HepG2 (cell line): ENCODE results near the gene ATP6V0E1. TPM values are rescaled to one million over a fixed set of nuclear protein-coding genes. Genes with fewer than 3 reads are reported as not detected.
A peak's percentile ranks its signal among the peaks of the same experiment; 100 is the strongest.

Experiments used
- ATF4 ChIP-seq, 2 experiments: fragments of 450-650 bp in 1 of 2; sonication (generic) in 1 of 2; formaldehyde crosslinking; IDR thresholded peaks; 2 replicates each; pipeline versions ENCODE4 v1.5.0 to v1.8.0; 2020 to 2022; ENCODE audit warnings: mild to moderate bottlenecking in 1 of 2, missing genetic modification reagents in 1 of 2
- ELF3 ChIP-seq: IDR thresholded peaks from 2 replicates; pipeline ENCODE4 v1.6.1; 2016; ENCODE audit warnings: missing genetic modification reagents, missing compliant biosample characterization
- EZH2 ChIP-seq: conservative IDR thresholded peaks from 2 replicates; pipeline ENCODE4 v1.6.1; 2012; ENCODE audit warnings: mild to moderate bottlenecking, low read depth, low read length, moderate library complexity
- FOXP1 ChIP-seq, 2 experiments: fragments of 450-650 bp in 1 of 2; IDR thresholded peaks; 2 replicates each; pipeline ENCODE4 v1.6.1; 2017 to 2018; ENCODE audit warnings: antibody characterized with exemption in 1 of 2
- HMG20A ChIP-seq: IDR thresholded peaks from 2 replicates; pipeline ENCODE4 v1.6.1; 2016; ENCODE audit warnings: borderline replicate concordance
- RFX3 ChIP-seq: IDR thresholded peaks from 2 replicates; pipeline ENCODE4 v1.6.1; 2016; ENCODE audit warnings: missing biosample characterization, missing genetic modification reagents
- SMAD9 ChIP-seq: sonication (generic); formaldehyde crosslinking; IDR thresholded peaks from 2 replicates; pipeline ENCODE4 v1.5.1; 2020; ENCODE audit warnings: mild to moderate bottlenecking, missing genetic modification reagents
- SRF ChIP-seq: IDR thresholded peaks from 2 replicates; pipeline ENCODE4 v1.6.1; 2011; ENCODE audit warnings: mild to moderate bottlenecking, low read depth, low read length, moderate library complexity
- TRIM24 ChIP-seq: sonication (generic); formaldehyde crosslinking; IDR thresholded peaks from 2 replicates; pipeline ENCODE4 v1.8.0; 2022; ENCODE audit warnings: mild to moderate bottlenecking, missing genetic modification reagents
- YY1 ChIP-seq: IDR thresholded peaks from 2 replicates; pipeline ENCODE4 v1.6.1; 2011; ENCODE audit warnings: low read length, low read depth, moderate library complexity, mild to moderate bottlenecking; ENCODE audit not compliant: insufficient read depth, insufficient replicate concordance
- ZBTB46 ChIP-seq: sonication (generic); formaldehyde crosslinking; IDR thresholded peaks from 2 replicates; pipeline ENCODE4 v1.4.0; 2020; ENCODE audit warnings: mild to moderate bottlenecking, missing genetic modification reagents, borderline replicate concordance
- ZEB1 ChIP-seq: IDR thresholded peaks from 2 replicates; pipeline ENCODE4 v1.6.1; 2012; ENCODE audit warnings: mild to moderate bottlenecking, low read depth, inconsistent platforms; ENCODE audit not compliant: insufficient replicate concordance
- ZNF331 ChIP-seq: sonication (generic); formaldehyde crosslinking; IDR thresholded peaks from 2 replicates; pipeline ENCODE4 v1.4.0; 2020; ENCODE audit warnings: missing genetic modification reagents
- ZNF782 ChIP-seq: sonication (generic); formaldehyde crosslinking; IDR thresholded peaks from 2 replicates; pipeline ENCODE4 v1.4.0; 2020; ENCODE audit warnings: missing genetic modification reagents, mild to moderate bottlenecking, borderline replicate concordance
- polyA plus RNA-seq, 8 experiments: library from polyadenylated mRNA; depleted of rRNA in 3 of 8; stranded (reverse) in 7 of 8; unstranded in 1 of 8; fragments of >200 nt; fragmentation: Illumina TruSeq in 4 of 8; extraction: Trizol in 4 of 8; gene quantifications; 2 replicates each; pipeline versions ENCODE4 v1.2.1 to v1.2.3, GENCODE V29; 2011 to 2016; ENCODE audit warnings: low read depth in 4 of 8, missing spikeins in 1 of 8, mixed read lengths in 1 of 8; ENCODE audit not compliant: insufficient read depth in 1 of 8
- total RNA-seq, 5 experiments: library from RNA; depleted of rRNA; stranded (reverse); fragments of >200 nt; fragmentation: Illumina TruSeq; extraction: Trizol; gene quantifications; 2 replicates each; pipeline ENCODE4 v1.2.3, GENCODE V29; 2016; ENCODE audit warnings: low read depth in 1 of 5
- TF ChIP-seq, protein P1 (sequence below): sonication (generic); formaldehyde crosslinking; IDR thresholded peaks from 2 replicates; pipeline ENCODE4 v1.5.1; 2020; ENCODE audit warnings: mild to moderate bottlenecking, moderate library complexity, missing genetic modification reagents
- TF ChIP-seq, protein P2 (sequence below): IDR thresholded peaks from 2 replicates; pipeline ENCODE4 v1.6.1; 2016; ENCODE audit warnings: control low read depth
- TF ChIP-seq, protein P3 (sequence below): sonication (generic); formaldehyde crosslinking; IDR thresholded peaks from 2 replicates; pipeline ENCODE4 v1.5.0; 2020; ENCODE audit warnings: missing genetic modification reagents
- TF ChIP-seq, protein P4 (sequence below): sonication (generic); formaldehyde crosslinking; IDR thresholded peaks from 2 replicates; pipeline ENCODE4 v1.4.0; 2020; ENCODE audit warnings: missing genetic modification reagents, borderline replicate concordance

The ATP6V0E1 gene
- total and polyA plus RNA-seq, 2 of the 13 experiments (the other 11 are each of a cell fraction or from before 2014, with no cell fraction given) = 143 to 215 TPM

- TF ChIP-seq, protein P1, sequence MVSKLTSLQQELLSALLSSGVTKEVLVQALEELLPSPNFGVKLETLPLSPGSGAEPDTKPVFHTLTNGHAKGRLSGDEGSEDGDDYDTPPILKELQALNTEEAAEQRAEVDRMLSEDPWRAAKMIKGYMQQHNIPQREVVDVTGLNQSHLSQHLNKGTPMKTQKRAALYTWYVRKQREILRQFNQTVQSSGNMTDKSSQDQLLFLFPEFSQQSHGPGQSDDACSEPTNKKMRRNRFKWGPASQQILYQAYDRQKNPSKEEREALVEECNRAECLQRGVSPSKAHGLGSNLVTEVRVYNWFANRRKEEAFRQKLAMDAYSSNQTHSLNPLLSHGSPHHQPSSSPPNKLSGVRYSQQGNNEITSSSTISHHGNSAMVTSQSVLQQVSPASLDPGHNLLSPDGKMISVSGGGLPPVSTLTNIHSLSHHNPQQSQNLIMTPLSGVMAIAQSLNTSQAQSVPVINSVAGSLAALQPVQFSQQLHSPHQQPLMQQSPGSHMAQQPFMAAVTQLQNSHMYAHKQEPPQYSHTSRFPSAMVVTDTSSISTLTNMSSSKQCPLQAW (CRISPR knock-in tag) = no peak; the same call in 1 of the 2 replicates
- TF ChIP-seq, protein P2, sequence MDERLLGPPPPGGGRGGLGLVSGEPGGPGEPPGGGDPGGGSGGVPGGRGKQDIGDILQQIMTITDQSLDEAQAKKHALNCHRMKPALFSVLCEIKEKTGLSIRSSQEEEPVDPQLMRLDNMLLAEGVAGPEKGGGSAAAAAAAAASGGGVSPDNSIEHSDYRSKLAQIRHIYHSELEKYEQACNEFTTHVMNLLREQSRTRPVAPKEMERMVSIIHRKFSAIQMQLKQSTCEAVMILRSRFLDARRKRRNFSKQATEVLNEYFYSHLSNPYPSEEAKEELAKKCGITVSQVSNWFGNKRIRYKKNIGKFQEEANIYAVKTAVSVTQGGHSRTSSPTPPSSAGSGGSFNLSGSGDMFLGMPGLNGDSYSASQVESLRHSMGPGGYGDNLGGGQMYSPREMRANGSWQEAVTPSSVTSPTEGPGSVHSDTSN = no peak
- TF ChIP-seq SMAD9 (no peak), ZEB1 (no peak), ZNF782 (CRISPR knock-in tag) (0 out of 2 replicates have a peak, but pooled peaks have one; percentile 11), ELF3 (0 out of 2 replicates have a peak, but pooled peaks have one; percentile 37), ATF4 (CRISPR knock-in tag; IDR thresholded peaks at IDR 0.05) (no peak), SRF (no peak), EZH2 (no peak), YY1 (no peak), HMG20A (no peak), ZBTB46 (CRISPR knock-in tag) (no peak), TRIM24 (no peak), ZNF331 (CRISPR knock-in tag) (0 out of 2 replicates have a peak, but pooled peaks have one; percentile 16), RFX3 (CRISPR knock-in tag) (no peak), FOXP1 (IDR thresholded peaks at IDR 0.05) (no peak), FOXP1 (CRISPR knock-in tag; IDR thresholded peaks at IDR 0.05) (0 out of 2 replicates have a peak, but pooled peaks have one; percentile 23)
- TF ChIP-seq, protein P3, sequence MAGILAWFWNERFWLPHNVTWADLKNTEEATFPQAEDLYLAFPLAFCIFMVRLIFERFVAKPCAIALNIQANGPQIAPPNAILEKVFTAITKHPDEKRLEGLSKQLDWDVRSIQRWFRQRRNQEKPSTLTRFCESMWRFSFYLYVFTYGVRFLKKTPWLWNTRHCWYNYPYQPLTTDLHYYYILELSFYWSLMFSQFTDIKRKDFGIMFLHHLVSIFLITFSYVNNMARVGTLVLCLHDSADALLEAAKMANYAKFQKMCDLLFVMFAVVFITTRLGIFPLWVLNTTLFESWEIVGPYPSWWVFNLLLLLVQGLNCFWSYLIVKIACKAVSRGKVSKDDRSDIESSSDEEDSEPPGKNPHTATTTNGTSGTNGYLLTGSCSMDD (CRISPR knock-in tag) = no peak
- TF ChIP-seq, protein P4, sequence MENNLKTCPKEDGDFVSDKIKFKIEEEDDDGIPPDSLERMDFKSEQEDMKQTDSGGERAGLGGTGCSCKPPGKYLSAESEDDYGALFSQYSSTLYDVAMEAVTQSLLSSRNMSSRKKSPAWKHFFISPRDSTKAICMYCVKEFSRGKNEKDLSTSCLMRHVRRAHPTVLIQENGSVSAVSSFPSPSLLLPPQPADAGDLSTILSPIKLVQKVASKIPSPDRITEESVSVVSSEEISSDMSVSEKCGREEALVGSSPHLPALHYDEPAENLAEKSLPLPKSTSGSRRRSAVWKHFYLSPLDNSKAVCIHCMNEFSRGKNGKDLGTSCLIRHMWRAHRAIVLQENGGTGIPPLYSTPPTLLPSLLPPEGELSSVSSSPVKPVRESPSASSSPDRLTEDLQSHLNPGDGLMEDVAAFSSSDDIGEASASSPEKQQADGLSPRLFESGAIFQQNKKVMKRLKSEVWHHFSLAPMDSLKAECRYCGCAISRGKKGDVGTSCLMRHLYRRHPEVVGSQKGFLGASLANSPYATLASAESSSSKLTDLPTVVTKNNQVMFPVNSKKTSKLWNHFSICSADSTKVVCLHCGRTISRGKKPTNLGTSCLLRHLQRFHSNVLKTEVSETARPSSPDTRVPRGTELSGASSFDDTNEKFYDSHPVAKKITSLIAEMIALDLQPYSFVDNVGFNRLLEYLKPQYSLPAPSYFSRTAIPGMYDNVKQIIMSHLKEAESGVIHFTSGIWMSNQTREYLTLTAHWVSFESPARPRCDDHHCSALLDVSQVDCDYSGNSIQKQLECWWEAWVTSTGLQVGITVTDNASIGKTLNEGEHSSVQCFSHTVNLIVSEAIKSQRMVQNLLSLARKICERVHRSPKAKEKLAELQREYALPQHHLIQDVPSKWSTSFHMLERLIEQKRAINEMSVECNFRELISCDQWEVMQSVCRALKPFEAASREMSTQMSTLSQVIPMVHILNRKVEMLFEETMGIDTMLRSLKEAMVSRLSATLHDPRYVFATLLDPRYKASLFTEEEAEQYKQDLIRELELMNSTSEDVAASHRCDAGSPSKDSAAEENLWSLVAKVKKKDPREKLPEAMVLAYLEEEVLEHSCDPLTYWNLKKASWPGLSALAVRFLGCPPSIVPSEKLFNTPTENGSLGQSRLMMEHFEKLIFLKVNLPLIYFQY (CRISPR knock-in tag) = peak; percentile 41; the same call in 1 of the 2 replicates
These were observed 32.3 kb downstream of the ATP6V0E1 start (continued) for GRCh38 chr5:173015598-173016455.
